ENCODE results near the gene RHBDF1.
A peak's percentile ranks its signal among the peaks of the same experiment; 100 is the strongest.

RHBDF1 gene, protein sequence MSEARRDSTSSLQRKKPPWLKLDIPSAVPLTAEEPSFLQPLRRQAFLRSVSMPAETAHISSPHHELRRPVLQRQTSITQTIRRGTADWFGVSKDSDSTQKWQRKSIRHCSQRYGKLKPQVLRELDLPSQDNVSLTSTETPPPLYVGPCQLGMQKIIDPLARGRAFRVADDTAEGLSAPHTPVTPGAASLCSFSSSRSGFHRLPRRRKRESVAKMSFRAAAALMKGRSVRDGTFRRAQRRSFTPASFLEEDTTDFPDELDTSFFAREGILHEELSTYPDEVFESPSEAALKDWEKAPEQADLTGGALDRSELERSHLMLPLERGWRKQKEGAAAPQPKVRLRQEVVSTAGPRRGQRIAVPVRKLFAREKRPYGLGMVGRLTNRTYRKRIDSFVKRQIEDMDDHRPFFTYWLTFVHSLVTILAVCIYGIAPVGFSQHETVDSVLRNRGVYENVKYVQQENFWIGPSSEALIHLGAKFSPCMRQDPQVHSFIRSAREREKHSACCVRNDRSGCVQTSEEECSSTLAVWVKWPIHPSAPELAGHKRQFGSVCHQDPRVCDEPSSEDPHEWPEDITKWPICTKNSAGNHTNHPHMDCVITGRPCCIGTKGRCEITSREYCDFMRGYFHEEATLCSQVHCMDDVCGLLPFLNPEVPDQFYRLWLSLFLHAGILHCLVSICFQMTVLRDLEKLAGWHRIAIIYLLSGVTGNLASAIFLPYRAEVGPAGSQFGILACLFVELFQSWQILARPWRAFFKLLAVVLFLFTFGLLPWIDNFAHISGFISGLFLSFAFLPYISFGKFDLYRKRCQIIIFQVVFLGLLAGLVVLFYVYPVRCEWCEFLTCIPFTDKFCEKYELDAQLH

DNA sequence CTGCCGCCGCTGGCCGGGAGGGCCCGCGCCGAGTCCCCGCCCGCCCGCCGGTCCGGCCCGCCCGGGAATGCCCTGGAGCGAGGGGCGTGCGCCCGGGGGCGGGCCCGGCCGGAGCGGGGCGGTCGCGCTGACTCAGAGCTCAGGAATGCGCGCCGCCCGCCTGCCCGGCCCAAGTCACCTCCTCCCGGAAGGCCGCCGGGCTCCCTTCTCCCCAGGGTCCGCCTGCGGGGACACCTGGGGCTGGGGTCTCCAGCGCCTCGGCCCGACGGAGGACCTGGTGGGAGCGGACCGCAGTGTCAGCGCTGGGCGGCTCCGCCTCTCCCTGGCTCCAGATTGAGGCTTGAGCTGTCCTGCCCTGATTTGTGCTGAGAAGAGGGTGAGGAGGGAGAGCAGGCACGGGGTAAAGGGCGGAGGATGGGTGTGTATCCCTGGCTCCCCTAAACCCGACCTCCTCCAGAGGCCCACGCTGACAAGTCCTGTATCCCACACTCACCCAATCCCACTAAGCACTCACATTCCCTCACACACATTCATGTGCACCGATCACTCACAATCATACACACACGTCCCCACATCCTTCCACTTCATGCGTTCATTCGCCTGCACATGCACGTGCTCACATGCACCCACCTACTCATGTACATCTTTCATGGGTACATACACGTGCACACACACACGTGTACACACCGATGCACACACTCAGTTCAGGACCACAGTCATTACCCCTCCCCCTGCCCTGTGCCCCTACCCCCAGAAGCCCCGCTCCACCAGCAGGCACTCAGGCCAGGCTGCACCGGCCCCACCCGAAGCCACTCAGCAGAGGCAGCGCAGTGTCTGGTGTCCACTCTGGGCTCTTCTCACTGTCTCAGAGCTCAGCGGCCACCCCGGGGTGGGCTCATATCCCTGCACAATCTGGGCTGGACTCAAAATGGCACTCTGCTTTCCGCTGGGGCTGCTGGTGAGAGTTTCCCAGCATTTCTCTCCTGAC lies at the start of gene RHBDF1:
Gene RHBDF1, minus strand, starts transcription at position 71 of the 988 bp plus-strand sequence. CDS start 7,616 bp downstream, outside the sequence.
- peak; percentile 92 for DNase-seq (ENCODE audit: low read depth, low spot score)

DNA sequence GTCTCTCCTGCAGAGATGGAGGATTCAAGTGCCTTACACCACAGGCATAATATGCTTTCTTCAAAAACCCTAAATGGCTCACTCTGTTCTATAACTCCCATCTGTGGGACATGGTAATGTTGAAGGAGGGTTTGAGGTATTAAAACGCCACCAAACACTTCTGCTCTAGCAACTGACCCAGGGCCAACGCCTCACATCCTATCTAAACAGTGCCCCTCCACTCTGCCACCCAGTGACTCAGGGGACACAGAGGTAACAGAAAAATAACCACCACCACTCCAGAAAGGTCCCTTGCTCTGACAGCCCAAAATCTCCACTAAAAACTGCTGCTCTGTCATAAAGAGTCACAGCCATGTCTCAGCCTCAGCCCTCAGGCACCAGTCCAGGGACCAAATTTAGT lies 48.3 kb upstream of the RHBDF1 start:
- DNase-seq (ENCODE audit: low read depth, low spot score), result no peak

DNA sequence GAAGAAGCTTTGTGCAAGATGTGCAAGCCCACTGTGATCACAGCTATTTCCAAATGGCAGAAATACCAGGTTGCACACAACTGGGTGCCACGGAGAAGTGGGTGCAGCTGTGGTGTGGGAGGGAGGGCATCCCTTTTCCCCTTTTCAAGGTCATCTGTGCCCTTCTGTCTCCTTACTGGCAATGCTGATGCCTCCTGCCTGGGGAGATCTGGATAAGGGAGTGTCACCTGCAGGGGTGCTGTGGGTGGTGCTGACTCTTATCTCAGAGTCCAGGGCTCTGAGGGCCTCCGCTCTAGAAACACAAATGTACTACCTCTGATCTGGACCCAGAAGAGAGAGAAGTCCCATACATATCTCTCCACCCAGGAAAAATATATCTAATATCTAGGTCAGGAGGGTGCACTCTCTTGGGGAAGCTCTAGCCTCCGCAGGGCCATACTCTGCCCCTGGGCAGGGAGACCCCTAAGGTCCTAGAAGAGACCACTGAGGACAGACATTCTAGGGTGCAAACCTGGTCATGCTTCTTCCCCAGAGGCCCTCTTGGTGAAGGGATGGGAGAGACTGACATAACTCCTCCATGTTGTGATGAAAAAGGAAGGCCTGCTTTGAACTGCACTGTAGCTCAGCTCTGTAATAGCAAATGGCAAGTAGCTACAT lies 47.5 kb upstream of the RHBDF1 start:
- no peak for DNase-seq (ENCODE audit: low read depth, low spot score)

- DNase-seq (ENCODE audit: low read depth, low spot score), result no peak
These were observed 46.9 kb upstream of the RHBDF1 start for GRCh38 chr16:119295-119694.

DNA sequence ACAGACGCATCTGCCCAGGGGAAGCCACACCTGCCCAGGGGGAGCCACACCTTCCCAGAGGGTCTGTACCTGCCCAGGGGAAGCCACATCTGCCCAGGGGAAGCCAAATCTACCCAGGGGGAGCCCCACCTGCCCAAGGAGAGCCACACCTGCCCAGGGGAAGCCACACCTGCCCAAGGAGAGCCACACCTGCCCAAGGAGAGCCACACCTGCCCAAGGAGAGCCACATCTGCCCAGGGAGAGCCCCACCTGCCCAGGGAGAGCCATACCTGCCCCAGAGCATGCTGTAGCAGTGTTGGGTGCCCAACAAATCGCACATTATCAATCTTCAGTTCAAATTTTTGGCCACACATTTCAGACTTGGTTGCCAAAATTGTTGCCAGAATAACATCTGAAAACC lies 46.4 kb upstream of the RHBDF1 start:
- no peak for DNase-seq (ENCODE audit: low read depth, low spot score)

DNA sequence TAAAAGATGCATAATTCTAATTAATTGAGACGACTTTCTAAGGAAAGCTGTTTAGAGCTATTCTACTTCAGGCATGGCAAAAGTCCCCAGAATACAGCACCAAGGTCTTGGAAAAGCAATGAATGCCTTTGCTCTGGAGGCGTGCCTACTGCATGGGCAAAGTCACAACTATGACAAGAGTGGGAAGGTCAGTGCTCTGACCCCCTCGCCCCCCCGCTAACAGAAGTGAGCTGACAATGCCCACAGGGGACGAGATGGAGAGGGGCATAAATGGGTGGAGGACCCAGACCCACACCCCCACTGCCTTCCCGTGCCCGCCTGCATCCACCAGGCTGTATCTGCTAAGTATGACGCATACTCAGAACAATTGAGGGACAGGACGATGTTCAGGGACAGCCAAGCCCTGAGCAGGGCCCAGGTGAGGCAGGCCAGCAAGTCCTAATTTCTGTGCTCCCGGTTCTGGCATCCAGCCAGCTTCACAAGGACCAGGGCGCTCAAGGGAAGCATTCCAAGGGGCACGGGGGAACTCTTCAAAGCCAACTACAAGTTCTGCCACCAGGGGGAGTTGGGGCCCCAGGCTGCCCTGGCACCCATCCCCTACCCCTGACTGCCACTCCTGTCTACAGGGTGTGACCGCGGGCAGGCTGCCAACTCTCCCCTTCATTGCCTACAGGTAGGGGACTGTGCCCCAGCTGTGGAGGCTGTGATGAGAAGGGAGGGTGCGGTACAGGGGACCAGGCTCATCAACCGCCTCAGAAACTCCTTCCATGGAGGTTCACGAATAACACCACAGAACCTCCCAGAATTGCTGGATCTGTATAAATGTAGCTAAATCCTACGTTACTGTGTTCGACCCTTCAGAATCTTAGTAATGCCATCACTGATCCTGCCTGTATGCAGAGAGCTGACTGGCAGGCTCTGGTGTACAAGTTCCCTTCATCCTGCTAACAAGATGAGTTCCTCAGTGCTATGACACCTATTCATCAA lies 45.2 kb upstream of the RHBDF1 start:
- DNase-seq (ENCODE audit: low read depth, low spot score), result peak; percentile 81

- no peak for DNase-seq (ENCODE audit: low read depth, low spot score)
These were observed 43.6 kb upstream of the RHBDF1 start for GRCh38 chr16:116015-116414.

DNA sequence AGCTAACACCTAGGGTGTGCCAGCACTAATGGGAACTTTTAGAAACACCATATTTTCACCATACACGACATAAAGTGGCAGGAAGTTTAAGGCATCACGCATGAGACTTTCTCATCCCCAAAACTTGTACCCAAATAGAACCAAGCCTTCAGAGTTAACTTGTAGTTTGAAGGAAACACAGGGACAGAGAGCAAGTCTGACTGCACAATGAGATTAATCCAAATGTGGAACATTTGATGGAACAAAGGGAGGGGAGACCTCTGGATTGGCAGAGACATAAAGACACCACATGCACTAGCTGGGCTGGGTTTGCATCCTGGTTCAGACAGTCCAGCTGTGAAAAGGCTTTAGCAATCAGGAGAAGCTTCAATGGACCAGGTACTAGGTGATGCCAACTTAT lies 41.9 kb upstream of the RHBDF1 start:
- DNase-seq (ENCODE audit: low read depth, low spot score), result no peak

DNA sequence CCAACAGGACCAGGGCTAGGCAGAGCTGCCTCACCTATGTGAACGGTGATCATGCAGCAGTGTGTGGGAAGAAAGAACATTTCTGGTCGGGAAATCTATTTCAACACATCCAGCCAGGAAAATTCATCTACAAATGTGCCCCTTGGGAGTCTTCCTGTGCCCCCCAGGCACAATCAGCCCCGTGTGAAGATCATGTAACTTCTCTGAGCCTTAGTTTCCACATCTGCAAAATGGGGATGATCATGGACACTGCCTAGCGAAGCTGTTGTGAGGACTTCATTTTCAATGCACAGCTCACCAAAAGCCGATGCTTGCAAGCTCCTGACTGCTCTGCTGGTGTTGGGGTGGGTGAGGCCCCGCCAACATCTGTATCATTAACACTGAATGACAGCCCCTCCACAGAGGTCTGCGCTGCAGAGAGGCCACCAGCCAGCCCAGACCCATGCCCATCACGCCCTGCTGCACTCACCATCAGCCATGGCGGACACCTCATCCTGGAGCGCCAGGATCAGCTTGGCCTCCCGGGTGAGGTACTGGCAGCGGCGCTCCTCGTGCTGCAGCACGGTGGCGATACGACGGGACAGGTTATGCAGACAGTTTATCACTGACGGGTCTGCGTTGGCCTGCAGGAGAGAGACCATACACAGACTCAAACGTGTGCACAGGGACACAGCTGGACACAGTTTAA lies 39.9 kb upstream of the RHBDF1 start:
- no peak for DNase-seq (ENCODE audit: low read depth, low spot score)

DNA sequence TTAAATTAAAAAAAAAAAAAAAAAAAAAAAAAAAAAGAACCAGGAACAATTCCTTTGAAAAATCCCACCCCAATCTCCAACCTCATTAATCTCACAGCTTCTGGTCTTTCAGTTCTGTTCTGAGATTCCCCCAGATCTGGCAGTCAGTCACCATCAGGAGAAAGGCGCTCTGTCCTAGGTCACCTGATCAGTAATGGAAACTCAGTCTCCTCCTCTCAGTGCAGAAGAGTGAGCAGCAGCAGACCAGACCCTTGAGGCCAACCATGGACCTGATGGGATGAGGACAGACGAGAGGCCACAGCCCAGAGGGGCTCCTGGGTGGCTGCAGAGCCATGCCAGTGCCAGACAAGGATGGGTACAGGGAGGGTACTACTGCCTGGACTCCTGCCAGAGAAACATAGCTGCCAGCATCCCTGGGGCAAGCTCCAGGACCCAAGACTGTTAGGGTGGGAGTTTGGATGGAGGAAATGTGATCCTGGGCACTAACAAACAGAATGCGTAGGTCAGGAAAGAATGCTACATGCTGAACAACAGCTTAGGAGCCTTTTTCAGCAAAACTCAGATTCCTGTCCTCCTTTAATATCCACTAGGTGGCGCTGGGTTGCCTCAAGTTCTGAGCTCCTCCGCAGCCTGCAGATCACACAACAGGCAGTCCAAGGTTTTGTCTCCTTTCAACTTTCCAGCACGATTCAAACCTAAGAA lies 34.3 kb upstream of the RHBDF1 start:
- DNase-seq (ENCODE audit: low read depth, low spot score), result peak; percentile 83

DNA sequence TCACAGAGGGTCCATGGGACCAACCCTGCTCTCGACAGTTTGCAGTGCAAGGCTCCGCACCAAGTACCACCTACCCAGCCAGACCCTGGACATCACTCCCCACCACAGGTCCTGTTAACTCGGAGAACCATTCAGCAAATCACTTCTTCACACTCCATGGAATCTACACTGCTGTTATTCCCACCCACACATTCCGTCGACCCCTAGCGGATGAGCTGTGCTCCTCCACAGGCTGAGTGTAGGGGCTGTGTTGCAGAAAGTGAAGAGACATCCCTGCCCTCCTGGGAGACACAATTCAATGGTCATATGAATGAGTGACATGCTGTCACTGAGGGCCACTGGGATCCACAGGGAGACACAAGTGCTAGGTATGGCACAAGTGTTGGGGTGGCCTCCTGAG lies 33.1 kb upstream of the RHBDF1 start:
- DNase-seq (ENCODE audit: low read depth, low spot score), result no peak

DNA sequence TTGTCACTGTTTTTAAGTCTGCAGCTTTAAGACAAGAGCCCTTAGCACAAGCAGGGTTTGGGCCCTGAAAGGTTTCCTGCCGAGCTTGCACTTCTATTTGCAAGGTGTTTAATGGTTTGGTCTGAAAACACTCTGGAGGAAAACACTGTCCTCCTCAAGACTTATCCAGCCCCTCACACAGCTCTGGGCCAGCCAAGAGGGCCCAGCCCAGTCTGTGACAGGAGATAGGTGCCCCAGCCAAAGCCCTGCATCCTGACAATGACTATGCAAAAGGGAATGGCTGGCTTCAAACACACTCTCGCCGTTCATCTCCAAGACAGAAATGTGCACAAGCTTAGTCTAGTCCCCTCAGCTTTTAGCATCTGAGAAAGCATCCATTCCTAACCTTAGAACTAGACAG lies 32.5 kb upstream of the RHBDF1 start:
- DNase-seq (ENCODE audit: low read depth, low spot score), result no peak

DNA sequence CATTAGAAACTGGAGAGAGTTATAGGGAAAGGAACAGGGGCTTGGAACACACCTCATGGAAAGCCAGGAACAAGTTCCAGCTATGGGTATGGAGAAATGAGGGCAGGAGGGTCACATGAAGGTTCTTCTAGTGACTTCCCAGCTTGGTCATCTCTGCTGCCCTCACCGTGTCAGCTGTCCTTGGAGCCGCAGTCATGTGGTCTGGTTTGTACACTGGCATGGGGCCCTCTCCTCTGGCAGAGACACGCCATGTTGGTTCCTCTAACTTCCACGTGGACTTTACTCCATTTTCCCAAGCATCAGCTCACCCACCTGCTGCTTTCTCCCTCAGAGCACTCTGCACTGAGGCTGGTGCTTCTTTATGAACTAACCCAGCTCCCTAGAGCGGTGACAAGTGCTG lies 31.9 kb upstream of the RHBDF1 start:
- DNase-seq (ENCODE audit: low read depth, low spot score), result no peak

DNA sequence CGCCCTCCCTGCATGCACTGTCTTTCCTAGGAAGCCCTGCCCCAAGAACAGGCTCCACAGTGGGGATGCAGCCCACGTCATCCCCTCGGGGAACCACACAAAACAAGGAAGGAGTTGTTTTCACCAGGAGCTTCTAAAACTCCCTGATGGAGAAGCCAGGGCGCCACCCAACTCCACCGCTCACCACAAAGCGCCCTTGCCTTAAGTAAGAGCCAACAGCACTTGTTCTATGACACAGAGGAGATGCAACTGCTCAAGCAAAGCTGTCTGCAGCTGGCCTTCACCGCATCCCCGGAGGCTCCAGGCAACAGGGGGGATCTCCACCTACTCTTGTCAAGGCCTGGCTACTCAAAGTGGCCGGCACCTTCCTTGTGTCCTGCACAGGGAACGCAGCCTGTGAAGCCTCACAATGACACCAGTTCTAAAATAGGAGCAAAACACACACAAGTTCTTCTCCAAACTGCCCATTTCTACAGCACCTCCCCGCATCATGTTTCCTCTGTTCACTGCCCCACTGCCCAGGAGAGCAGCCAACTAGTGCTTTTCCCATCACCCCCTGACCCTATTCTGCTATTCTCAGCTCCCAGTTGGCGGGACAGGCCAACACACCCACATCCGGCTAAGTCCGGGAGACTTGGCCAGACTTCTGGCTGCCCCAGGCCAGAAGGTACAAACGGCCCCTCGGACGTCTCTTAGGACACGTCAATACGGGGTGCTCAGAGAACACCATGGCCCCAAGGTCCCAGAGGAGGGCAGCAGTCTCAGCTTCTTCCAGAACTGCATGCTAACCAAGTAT lies 29.8 kb upstream of the RHBDF1 start:
- no peak for DNase-seq (ENCODE audit: low read depth, low spot score)

DNA sequence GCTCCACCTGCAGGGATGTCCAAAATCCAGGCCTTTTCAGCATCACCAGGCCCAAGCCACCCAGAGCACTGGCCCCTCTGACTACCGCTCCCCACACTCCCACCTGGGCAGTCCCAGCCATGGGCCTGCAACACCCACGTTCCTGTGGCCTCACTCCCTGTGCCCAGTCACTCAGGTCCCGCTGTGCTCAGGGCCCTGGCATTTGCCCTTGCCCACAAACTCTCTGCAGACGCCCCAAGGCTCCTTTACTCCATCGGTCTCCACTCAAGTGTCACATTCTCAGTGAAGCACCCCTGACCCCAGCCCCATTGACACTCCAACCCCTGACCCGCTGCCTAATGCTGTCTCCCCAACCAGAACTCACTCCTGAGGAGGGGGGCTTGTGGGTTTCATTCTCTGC lies 29.2 kb upstream of the RHBDF1 start:
- DNase-seq (ENCODE audit: low read depth, low spot score), result no peak

DNA sequence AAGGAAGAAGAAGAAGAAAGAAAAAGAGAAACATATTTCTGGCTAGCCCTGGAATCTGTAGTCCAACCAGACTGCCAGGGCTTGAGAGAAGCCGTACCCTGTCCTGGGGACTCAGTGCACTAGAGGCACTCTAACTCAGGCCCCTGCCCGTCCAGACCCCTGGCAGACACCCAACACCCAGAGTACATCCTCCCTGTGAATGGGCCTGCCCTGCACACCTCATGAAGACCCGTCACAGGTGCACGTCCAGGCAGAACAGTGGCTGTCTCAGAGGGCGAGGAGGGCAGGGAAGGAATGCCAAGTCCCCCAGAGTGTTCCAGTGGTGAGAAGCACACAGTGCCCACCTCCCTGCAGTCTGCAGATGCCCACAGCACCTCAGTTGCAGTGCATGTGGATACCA lies 28.6 kb upstream of the RHBDF1 start:
- no peak for DNase-seq (ENCODE audit: low read depth, low spot score)

- DNase-seq (ENCODE audit: low read depth, low spot score), result peak; percentile 27
These were observed 25.4 kb upstream of the RHBDF1 start for GRCh38 chr16:97822-98221.

GRCh38 chr16:96935-97381 lies 24.5 kb upstream of the RHBDF1 start:
- DNase-seq (ENCODE audit: low read depth, low spot score), result peak; percentile 98

Data from ELF-1 (cell line).